ENCODE data around the gene EPB41L2.

DNA sequence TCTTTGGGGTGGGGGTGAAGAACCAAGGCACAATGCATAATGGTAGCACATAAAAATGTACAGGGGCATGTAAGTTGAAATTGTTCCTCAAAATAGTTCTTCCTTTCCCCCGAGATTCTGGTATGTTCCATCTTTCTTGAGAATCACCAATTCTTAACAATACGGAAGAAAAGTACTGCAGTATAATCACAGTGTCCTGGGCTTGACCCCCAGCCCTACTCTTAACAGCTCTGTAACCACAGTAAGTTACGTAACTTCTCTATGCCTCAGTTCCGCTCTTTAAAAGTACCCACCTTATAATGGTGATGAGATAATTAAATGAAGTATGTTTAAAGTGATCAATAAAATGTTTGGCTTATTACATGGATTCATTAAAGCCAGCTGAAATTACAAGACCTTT is 131.4 kb downstream of the EPB41L2 start:
- TF ChIP-seq, protein P1, sequence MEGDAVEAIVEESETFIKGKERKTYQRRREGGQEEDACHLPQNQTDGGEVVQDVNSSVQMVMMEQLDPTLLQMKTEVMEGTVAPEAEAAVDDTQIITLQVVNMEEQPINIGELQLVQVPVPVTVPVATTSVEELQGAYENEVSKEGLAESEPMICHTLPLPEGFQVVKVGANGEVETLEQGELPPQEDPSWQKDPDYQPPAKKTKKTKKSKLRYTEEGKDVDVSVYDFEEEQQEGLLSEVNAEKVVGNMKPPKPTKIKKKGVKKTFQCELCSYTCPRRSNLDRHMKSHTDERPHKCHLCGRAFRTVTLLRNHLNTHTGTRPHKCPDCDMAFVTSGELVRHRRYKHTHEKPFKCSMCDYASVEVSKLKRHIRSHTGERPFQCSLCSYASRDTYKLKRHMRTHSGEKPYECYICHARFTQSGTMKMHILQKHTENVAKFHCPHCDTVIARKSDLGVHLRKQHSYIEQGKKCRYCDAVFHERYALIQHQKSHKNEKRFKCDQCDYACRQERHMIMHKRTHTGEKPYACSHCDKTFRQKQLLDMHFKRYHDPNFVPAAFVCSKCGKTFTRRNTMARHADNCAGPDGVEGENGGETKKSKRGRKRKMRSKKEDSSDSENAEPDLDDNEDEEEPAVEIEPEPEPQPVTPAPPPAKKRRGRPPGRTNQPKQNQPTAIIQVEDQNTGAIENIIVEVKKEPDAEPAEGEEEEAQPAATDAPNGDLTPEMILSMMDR (IDR thresholded peaks at IDR 0.05) = no peak
- TF ChIP-seq POLR2A (IDR thresholded peaks at IDR 0.05) = no peak
